ENCODE results near the gene MUC20.

MUC20 gene

GRCh38 chr3:195754906-195755305, 34.1 kb downstream of the MUC20 start:
- no peak overlapping the region for H3K4me3 ChIP-seq (ENCODE audit: low read depth in 1 of 5, low read length in 5 of 5)
- H3K9ac ChIP-seq (ENCODE audit: low read length in 5 of 5) = no peak overlapping the region
- peaks cover 0 to 14% (median 2%) of the 10 kb centered on the region in 5 donors for H3K27me3 ChIP-seq (ENCODE audit: control insufficient read depth in 5 of 5, insufficient read depth in 4 of 5, low read length in 5 of 5)
- H3K36me3 ChIP-seq (ENCODE audit: control insufficient read depth in 5 of 5, insufficient read depth in 5 of 5, low read length in 5 of 5) = no peaks in the 10 kb centered on the region
- no peak overlapping the region for H3K27ac ChIP-seq (ENCODE audit: low read depth, low read length)
- H3K9me3 ChIP-seq (ENCODE audit: control insufficient read depth in 5 of 5, low read length in 5 of 5) = no peaks in the 10 kb centered on the region
- peaks cover 4 to 45% (median 27%) of the 10 kb centered on the region in 5 donors for H3K4me1 ChIP-seq (ENCODE audit: control insufficient read depth in 5 of 5, insufficient read depth in 5 of 5, low read length in 5 of 5)

- H3K4me3 ChIP-seq (ENCODE audit: low read depth in 1 of 5, low read length in 5 of 5) = peak overlapping the region; percentile 8 to 41 (median 24)
- H3K27ac ChIP-seq (ENCODE audit: low read depth, low read length) = no peak overlapping the region
- H3K27me3 ChIP-seq (ENCODE audit: control insufficient read depth in 5 of 5, insufficient read depth in 4 of 5, low read length in 5 of 5) = peaks cover 0 to 14% (median 4%) of the 10 kb centered on the region in 5 donors
- H3K9me3 ChIP-seq (ENCODE audit: control insufficient read depth in 5 of 5, low read length in 5 of 5) = no peaks in the 10 kb centered on the region
- H3K4me1 ChIP-seq (ENCODE audit: control insufficient read depth in 5 of 5, insufficient read depth in 5 of 5, low read length in 5 of 5) = peaks cover 4 to 49% (median 29%) of the 10 kb centered on the region in 5 donors
- peak overlapping the region in 1 of 5 donors; percentile 4 for H3K9ac ChIP-seq (ENCODE audit: low read length in 5 of 5)
- no peaks in the 10 kb centered on the region for H3K36me3 ChIP-seq (ENCODE audit: control insufficient read depth in 5 of 5, insufficient read depth in 5 of 5, low read length in 5 of 5)
These were observed 34.6 kb downstream of the MUC20 start for GRCh38 chr3:195755391-195755790.

- no peak overlapping the region for H3K27ac ChIP-seq (ENCODE audit: low read depth, low read length)
- peaks cover 7 to 56% (median 35%) of the 10 kb centered on the region in 5 donors for H3K4me1 ChIP-seq (ENCODE audit: control insufficient read depth in 5 of 5, insufficient read depth in 5 of 5, low read length in 5 of 5)
These were observed 35.3 kb downstream of the MUC20 start for GRCh38 chr3:195755791-195756676.

GRCh38 chr3:195757438-195757770, 36.6 kb downstream of the MUC20 start:
- no peaks in the 10 kb centered on the region for H3K36me3 ChIP-seq (ENCODE audit: control insufficient read depth in 5 of 5, insufficient read depth in 5 of 5, low read length in 5 of 5)
- H3K4me1 ChIP-seq (ENCODE audit: control insufficient read depth in 5 of 5, insufficient read depth in 5 of 5, low read length in 5 of 5) = peaks cover 7 to 66% (median 42%) of the 10 kb centered on the region in 5 donors
- no peak overlapping the region for H3K9ac ChIP-seq (ENCODE audit: low read length in 5 of 5)
- no peaks in the 10 kb centered on the region for H3K9me3 ChIP-seq (ENCODE audit: control insufficient read depth in 5 of 5, low read length in 5 of 5)
- peak overlapping the region in 1 of 5 donors; percentile 17 for H3K4me3 ChIP-seq (ENCODE audit: low read depth in 1 of 5, low read length in 5 of 5)
- no peak overlapping the region for H3K27ac ChIP-seq (ENCODE audit: low read depth, low read length)
- peaks cover 0 to 30% (median 8%) of the 10 kb centered on the region in 5 donors for H3K27me3 ChIP-seq (ENCODE audit: control insufficient read depth in 5 of 5, insufficient read depth in 4 of 5, low read length in 5 of 5)

More at GRCh38 chr3:195755791-195756676, 35.3 kb downstream of the MUC20 start:
- H3K9me3 ChIP-seq (ENCODE audit: control insufficient read depth in 5 of 5, low read length in 5 of 5) = no peaks in the 10 kb centered on the region
- peak overlapping the region in 3 of 5 donors; percentile 2 to 35 (median 4) for H3K9ac ChIP-seq (ENCODE audit: low read length in 5 of 5)
- H3K4me3 ChIP-seq (ENCODE audit: low read depth in 1 of 5, low read length in 5 of 5) = peak overlapping the region; percentile 8 to 41 (median 24)
- H3K36me3 ChIP-seq (ENCODE audit: control insufficient read depth in 5 of 5, insufficient read depth in 5 of 5, low read length in 5 of 5) = no peaks in the 10 kb centered on the region
- peaks cover 0 to 18% (median 4%) of the 10 kb centered on the region in 5 donors for H3K27me3 ChIP-seq (ENCODE audit: control insufficient read depth in 5 of 5, insufficient read depth in 4 of 5, low read length in 5 of 5)

GRCh38 chr3:195757827-195758226, 37.0 kb downstream of the MUC20 start:
- no peaks in the 10 kb centered on the region for H3K36me3 ChIP-seq (ENCODE audit: control insufficient read depth in 5 of 5, insufficient read depth in 5 of 5, low read length in 5 of 5)
- H3K27ac ChIP-seq (ENCODE audit: low read depth, low read length) = no peak overlapping the region
- peaks cover 0 to 32% (median 8%) of the 10 kb centered on the region in 5 donors for H3K27me3 ChIP-seq (ENCODE audit: control insufficient read depth in 5 of 5, insufficient read depth in 4 of 5, low read length in 5 of 5)
- H3K4me1 ChIP-seq (ENCODE audit: control insufficient read depth in 5 of 5, insufficient read depth in 5 of 5, low read length in 5 of 5) = peaks cover 7 to 66% (median 42%) of the 10 kb centered on the region in 5 donors
- no peaks in the 10 kb centered on the region for H3K9me3 ChIP-seq (ENCODE audit: control insufficient read depth in 5 of 5, low read length in 5 of 5)
- no peak overlapping the region for H3K9ac ChIP-seq (ENCODE audit: low read length in 5 of 5)
- no peak overlapping the region for H3K4me3 ChIP-seq (ENCODE audit: low read depth in 1 of 5, low read length in 5 of 5)

- Histone ChIP-seq H3K9ac (ENCODE audit: low read length in 5 of 5) (no peak overlapping the region), H3K27me3 (ENCODE audit: control insufficient read depth in 5 of 5, insufficient read depth in 4 of 5, low read length in 5 of 5) (peaks cover 0 to 42% (median 15%) of the 10 kb centered on the region in 5 donors), H3K27ac (ENCODE audit: low read depth, low read length) (no peak overlapping the region), H3K9me3 (ENCODE audit: control insufficient read depth in 5 of 5, low read length in 5 of 5) (no peaks in the 10 kb centered on the region), H3K36me3 (ENCODE audit: control insufficient read depth in 5 of 5, insufficient read depth in 5 of 5, low read length in 5 of 5) (no peaks in the 10 kb centered on the region), H3K4me3 (ENCODE audit: low read depth in 1 of 5, low read length in 5 of 5) (no peak overlapping the region), H3K4me1 (ENCODE audit: control insufficient read depth in 5 of 5, insufficient read depth in 5 of 5, low read length in 5 of 5) (peaks cover 7 to 66% (median 42%) of the 10 kb centered on the region in 5 donors)
These were observed 38.1 kb downstream of the MUC20 start for GRCh38 chr3:195758721-195759353.

GRCh38 chr3:195760345-195761122, 39.8 kb downstream of the MUC20 start:
- peak overlapping the region in 1 of 5 donors; percentile 10 for H3K9ac ChIP-seq (ENCODE audit: low read length in 5 of 5)
- peaks cover 0 to 47% (median 18%) of the 10 kb centered on the region in 5 donors for H3K27me3 ChIP-seq (ENCODE audit: control insufficient read depth in 5 of 5, insufficient read depth in 4 of 5, low read length in 5 of 5)
- H3K4me3 ChIP-seq (ENCODE audit: low read depth in 1 of 5, low read length in 5 of 5) = peak overlapping the region in 1 of 5 donors; percentile 13
- no peak overlapping the region for H3K27ac ChIP-seq (ENCODE audit: low read depth, low read length)
- peaks cover 7 to 60% (median 39%) of the 10 kb centered on the region in 5 donors for H3K4me1 ChIP-seq (ENCODE audit: control insufficient read depth in 5 of 5, insufficient read depth in 5 of 5, low read length in 5 of 5)
- no peaks in the 10 kb centered on the region for H3K36me3 ChIP-seq (ENCODE audit: control insufficient read depth in 5 of 5, insufficient read depth in 5 of 5, low read length in 5 of 5)
- H3K9me3 ChIP-seq (ENCODE audit: control insufficient read depth in 5 of 5, low read length in 5 of 5) = no peaks in the 10 kb centered on the region

GRCh38 chr3:195761123-195761566, 40.4 kb downstream of the MUC20 start:
- H3K9ac ChIP-seq (ENCODE audit: low read length in 5 of 5) = peak overlapping the region in 1 of 5 donors; percentile 10
- peaks cover 0 to 47% (median 18%) of the 10 kb centered on the region in 5 donors for H3K27me3 ChIP-seq (ENCODE audit: control insufficient read depth in 5 of 5, insufficient read depth in 4 of 5, low read length in 5 of 5)
- H3K27ac ChIP-seq (ENCODE audit: low read depth, low read length) = no peak overlapping the region
- H3K4me3 ChIP-seq (ENCODE audit: low read depth in 1 of 5, low read length in 5 of 5) = peak overlapping the region in 1 of 5 donors; percentile 13
- H3K9me3 ChIP-seq (ENCODE audit: control insufficient read depth in 5 of 5, low read length in 5 of 5) = no peaks in the 10 kb centered on the region
- H3K4me1 ChIP-seq (ENCODE audit: control insufficient read depth in 5 of 5, insufficient read depth in 5 of 5, low read length in 5 of 5) = peaks cover 7 to 54% (median 33%) of the 10 kb centered on the region in 5 donors
- no peaks in the 10 kb centered on the region for H3K36me3 ChIP-seq (ENCODE audit: control insufficient read depth in 5 of 5, insufficient read depth in 5 of 5, low read length in 5 of 5)

GRCh38 chr3:195761567-195762248, 40.9 kb downstream of the MUC20 start:
- Histone ChIP-seq H3K36me3 (ENCODE audit: control insufficient read depth in 5 of 5, insufficient read depth in 5 of 5, low read length in 5 of 5) (no peaks in the 10 kb centered on the region), H3K9me3 (ENCODE audit: control insufficient read depth in 5 of 5, low read length in 5 of 5) (no peaks in the 10 kb centered on the region), H3K4me1 (ENCODE audit: control insufficient read depth in 5 of 5, insufficient read depth in 5 of 5, low read length in 5 of 5) (peaks cover 7 to 48% (median 31%) of the 10 kb centered on the region in 5 donors), H3K9ac (ENCODE audit: low read length in 5 of 5) (no peak overlapping the region), H3K27ac (ENCODE audit: low read depth, low read length) (no peak overlapping the region), H3K4me3 (ENCODE audit: low read depth in 1 of 5, low read length in 5 of 5) (no peak overlapping the region), H3K27me3 (ENCODE audit: control insufficient read depth in 5 of 5, insufficient read depth in 4 of 5, low read length in 5 of 5) (peaks cover 0 to 47% (median 18%) of the 10 kb centered on the region in 5 donors)
